GM20000 (cell line): Measurements from ENCODE around the gene ZIC1.

ENCODE experiments used
- DNase-seq: peaks from one replicate; pipeline ENCODE4 v3.0.0; 2012; ENCODE audit warnings: low spot score
- CTCF ChIP-seq: IDR thresholded peaks from 2 replicates; pipeline ENCODE4 v1.5.1; 2012; ENCODE audit warnings: mild to moderate bottlenecking, control low read depth; ENCODE audit errors: extremely low read depth, missing control alignments

The ZIC1 gene

GRCh38 chr3:147409143-147410115 is at the start of gene ZIC1:
ZIC1 (plus strand) TSS chr3:147409365; CDS start chr3:147410113, 748 bp downstream.
- no peak for TF ChIP-seq CTCF
- DNase-seq: no peak

- no peak for TF ChIP-seq CTCF
- no peak for DNase-seq
Measured at GRCh38 chr3:147360051-147360439, 49.1 kb upstream of the ZIC1 start.

GRCh38 chr3:147360646-147361453 is 48.3 kb upstream of the ZIC1 start:
- no peak for DNase-seq
- TF ChIP-seq CTCF: no peak

GRCh38 chr3:147361454-147362420 is 47.4 kb upstream of the ZIC1 start:
- peak; percentile 52 for DNase-seq
- peak; percentile 59 for TF ChIP-seq CTCF

- TF ChIP-seq CTCF: no peak
- no peak for DNase-seq
Measured at GRCh38 chr3:147364771-147365170, 44.4 kb upstream of the ZIC1 start.

- DNase-seq: no peak
- TF ChIP-seq CTCF: no peak
Measured at GRCh38 chr3:147365196-147366115, 43.7 kb upstream of the ZIC1 start.
